HepG2 (cell line): ENCODE measurements around the gene TFEB. TPM values are rescaled to one million over a fixed set of nuclear protein-coding genes. Genes with fewer than 3 reads are reported as not detected.

Experiments used
- AKAP8 ChIP-seq: sonication (generic); formaldehyde crosslinking; IDR thresholded peaks from 2 replicates; pipeline ENCODE4 v1.5.1; 2020; ENCODE audit warnings: mild to moderate bottlenecking, missing genetic modification reagents
- ARNTL ChIP-seq: sonication (generic); formaldehyde crosslinking; IDR thresholded peaks from 2 replicates; pipeline ENCODE4 v1.4.0; 2020; ENCODE audit warnings: mild to moderate bottlenecking, missing genetic modification reagents
- GTF3A ChIP-seq: sonication (generic); formaldehyde crosslinking; conservative IDR thresholded peaks from 2 replicates; pipeline ENCODE4 v1.4.0; 2020; ENCODE audit warnings: mild to moderate bottlenecking, missing genetic modification reagents
- HCFC1 ChIP-seq: fragments of 150-350 bp; IDR thresholded peaks from 2 replicates; pipeline ENCODE4 v1.6.1; 2014; ENCODE audit warnings: low read depth, low read length
- HES4 ChIP-seq: sonication (generic); formaldehyde crosslinking; IDR thresholded peaks from 2 replicates; pipeline ENCODE4 v1.9.0; 2021; ENCODE audit warnings: mild to moderate bottlenecking, missing genetic modification reagents, borderline replicate concordance
- HMG20B ChIP-seq: conservative IDR thresholded peaks from 2 replicates; pipeline ENCODE4 v1.6.1; 2016; ENCODE audit warnings: missing genetic modification reagents, missing compliant biosample characterization
- HMGXB4 ChIP-seq, 2 experiments: sonication (generic) in 1 of 2; formaldehyde crosslinking in 1 of 2; IDR thresholded peaks; 2 replicates each; pipeline versions ENCODE4 v1.4.0 to v1.6.1; 2018 to 2020; ENCODE audit warnings: missing genetic modification reagents in 2 of 2, borderline replicate concordance in 1 of 2, low read depth in 1 of 2, mild to moderate bottlenecking in 1 of 2, missing biosample characterization in 1 of 2
- KAT2B ChIP-seq: fragments of 150-350 bp; IDR thresholded peaks from 2 replicates; pipeline ENCODE4 v1.6.1; 2014; ENCODE audit warnings: low read depth, low read length, borderline replicate concordance
- NCOA2 ChIP-seq: sonication (generic); formaldehyde crosslinking; IDR thresholded peaks from 2 replicates; pipeline ENCODE4 v1.8.0; 2022; ENCODE audit warnings: inconsistent platforms
- NFE2 ChIP-seq: sonication (generic); formaldehyde crosslinking; IDR thresholded peaks from 2 replicates; pipeline ENCODE4 v1.4.0; 2020; ENCODE audit warnings: missing genetic modification reagents
- NR2C2 ChIP-seq: sonication (generic); formaldehyde crosslinking; IDR thresholded peaks from 2 replicates; pipeline ENCODE4 v1.4.0; 2020; ENCODE audit warnings: missing genetic modification reagents, mild to moderate bottlenecking, moderate library complexity, borderline replicate concordance
- PAX8 ChIP-seq: sonication (generic); formaldehyde crosslinking; IDR thresholded peaks from 2 replicates; pipeline ENCODE4 v1.8.0; 2022; ENCODE audit warnings: mild to moderate bottlenecking, missing genetic modification reagents, borderline replicate concordance
- POLR2A ChIP-seq, 2 experiments: IDR thresholded peaks; 2 replicates each; pipeline ENCODE4 v1.6.1; 2011; ENCODE audit warnings: low read depth in 2 of 2, low read length in 2 of 2, mild to moderate bottlenecking in 1 of 2, moderate library complexity in 1 of 2; ENCODE audit not compliant: insufficient read depth in 1 of 2
- SMARCE1 ChIP-seq: fragments of 450-650 bp; IDR thresholded peaks from 2 replicates; pipeline ENCODE4 v1.6.1; 2017; ENCODE audit warnings: borderline replicate concordance
- SMC3 ChIP-seq: IDR thresholded peaks from 2 replicates; pipeline ENCODE4 v1.6.1; 2011; ENCODE audit warnings: low read length, improper control_type of control experiment
- STAT5B ChIP-seq: sonication (generic); formaldehyde crosslinking; IDR thresholded peaks from 2 replicates; pipeline ENCODE4 v1.4.0; 2020; ENCODE audit warnings: missing genetic modification reagents
- TBL1XR1 ChIP-seq: fragments of 150-350 bp; IDR thresholded peaks from 2 replicates; pipeline ENCODE4 v1.6.1; 2014; ENCODE audit warnings: borderline replicate concordance, low read length; ENCODE audit not compliant: partially characterized antibody
- TERF1 ChIP-seq: sonication (generic); formaldehyde crosslinking; IDR thresholded peaks from 2 replicates; pipeline ENCODE4 v1.8.0; 2022; ENCODE audit warnings: mild to moderate bottlenecking, missing genetic modification reagents, moderate library complexity
- ZBTB20 ChIP-seq: sonication (generic); formaldehyde crosslinking; IDR thresholded peaks from 2 replicates; pipeline ENCODE4 v1.8.1; 2023; ENCODE audit warnings: missing genetic modification reagents, low read depth, mild to moderate bottlenecking, borderline replicate concordance
- ZBTB7B ChIP-seq: sonication (generic); formaldehyde crosslinking; IDR thresholded peaks from 2 replicates; pipeline ENCODE4 v1.4.0; 2020; ENCODE audit warnings: missing genetic modification reagents
- ZNF10 ChIP-seq: sonication (generic); formaldehyde crosslinking; IDR thresholded peaks from 2 replicates; pipeline ENCODE4 v1.4.0; 2020; ENCODE audit warnings: mild to moderate bottlenecking, low read depth, missing genetic modification reagents, borderline replicate concordance
- ZNF317 ChIP-seq: sonication (generic); formaldehyde crosslinking; IDR thresholded peaks from 2 replicates; pipeline ENCODE4 v1.5.0; 2020; ENCODE audit warnings: mild to moderate bottlenecking, missing genetic modification reagents
- ZNF44 ChIP-seq: sonication (generic); formaldehyde crosslinking; IDR thresholded peaks from 2 replicates; pipeline ENCODE4 v1.5.1; 2020; ENCODE audit warnings: mild to moderate bottlenecking, missing genetic modification reagents
- ZZZ3 ChIP-seq: sonication (generic); formaldehyde crosslinking; IDR thresholded peaks from 2 replicates; pipeline ENCODE4 v1.4.0; 2020; ENCODE audit warnings: missing genetic modification reagents, mild to moderate bottlenecking, borderline replicate concordance
- polyA plus RNA-seq, 8 experiments: library from polyadenylated mRNA; depleted of rRNA in 3 of 8; stranded (reverse) in 7 of 8; unstranded in 1 of 8; fragments of >200 nt; fragmentation: Illumina TruSeq in 4 of 8; extraction: Trizol in 4 of 8; gene quantifications; 2 replicates each; pipeline versions ENCODE4 v1.2.1 to v1.2.3, GENCODE V29; 2011 to 2016; ENCODE audit warnings: low read depth in 4 of 8, missing spikeins in 1 of 8, mixed read lengths in 1 of 8; ENCODE audit not compliant: insufficient read depth in 1 of 8
- total RNA-seq, 5 experiments: library from RNA; depleted of rRNA; stranded (reverse); fragments of >200 nt; fragmentation: Illumina TruSeq; extraction: Trizol; gene quantifications; 2 replicates each; pipeline ENCODE4 v1.2.3, GENCODE V29; 2016; ENCODE audit warnings: low read depth in 1 of 5
- TF ChIP-seq, protein P1 (sequence below): sonication (generic); formaldehyde crosslinking; IDR thresholded peaks from 2 replicates; pipeline ENCODE4 v1.4.0; 2020; ENCODE audit warnings: missing genetic modification reagents, borderline replicate concordance

Gene TFEB
- total and polyA plus RNA-seq, 2 of the 13 experiments (the other 11 are each of a cell fraction or from before 2014, with no cell fraction given): 13.3 to 18.7 TPM

DNA sequence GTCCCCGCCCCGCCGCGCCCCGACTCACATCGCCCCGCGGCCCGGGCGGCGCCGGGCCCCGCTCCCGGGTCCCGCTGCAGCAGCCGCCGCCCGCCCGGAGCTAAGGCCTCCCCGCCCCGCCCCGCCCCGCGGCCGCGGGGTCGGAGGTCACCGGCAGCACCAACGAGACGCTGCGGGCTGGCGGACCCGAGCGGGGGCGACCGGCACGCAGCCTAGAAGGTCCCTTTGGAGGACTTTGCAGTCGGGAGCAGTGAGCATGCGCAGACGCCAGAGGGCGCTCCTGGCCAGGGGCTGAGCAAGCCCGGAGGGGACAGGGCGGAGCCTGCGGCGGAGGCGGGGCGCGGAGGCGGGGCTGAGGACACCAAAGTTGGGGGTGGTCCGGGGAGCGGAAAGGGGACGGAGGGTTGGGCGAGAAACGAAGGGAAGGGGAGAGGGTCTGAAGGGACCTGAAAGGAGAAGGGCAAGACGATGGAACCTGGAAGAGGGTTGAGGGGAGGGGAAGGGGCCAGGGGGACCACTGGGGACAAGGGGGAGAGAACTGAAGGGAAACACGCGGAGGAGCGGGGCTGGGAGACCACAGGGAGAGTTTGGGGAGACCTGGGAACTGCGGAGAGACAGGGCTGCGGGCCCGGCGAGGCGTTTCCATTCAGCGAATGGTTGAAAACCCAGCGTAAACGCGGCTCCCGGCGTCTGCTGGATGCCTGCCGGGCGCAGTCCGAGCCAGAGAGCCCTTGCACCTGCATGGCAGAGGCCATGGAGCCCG is 44.6 kb upstream of the TFEB start, which contains the start of gene FRS3 (continued):
- TF ChIP-seq ZBTB20 (CRISPR knock-in tag) (peak; percentile 84), ZBTB7B (CRISPR knock-in tag) (peak; percentile 22; the same call in 1 of the 2 replicates), ZZZ3 (CRISPR knock-in tag) (peak; percentile 90), HCFC1 (peak; percentile 75), NCOA2 (CRISPR knock-in tag) (peak; percentile 56; the same call in 1 of the 2 replicates), ZNF317 (CRISPR knock-in tag) (no peak), STAT5B (0 out of 2 replicates have a peak, but pooled peaks have one; percentile 63), NR2C2 (CRISPR knock-in tag) (peak; percentile 99), ZNF10 (CRISPR knock-in tag) (no peak), SMARCE1 (no peak), AKAP8 (CRISPR knock-in tag) (peak; percentile 80), PAX8 (CRISPR knock-in tag) (0 out of 2 replicates have a peak, but pooled peaks have one; percentile 41), TBL1XR1 (peak; percentile 61), GTF3A (CRISPR knock-in tag) (peak; percentile 92), POLR2A (IDR thresholded peaks at IDR 0.05; ENCODE audit: insufficient read depth in 1 of 2, low read depth in 2 of 2, low read length in 2 of 2) (no peak), NFE2 (CRISPR knock-in tag) (no peak), HES4 (CRISPR knock-in tag) (no peak), ARNTL (CRISPR knock-in tag) (peak; percentile 70; the same call in 1 of the 2 replicates), SMC3 (peak; percentile 78; the same call in 1 of the 2 replicates), HMG20B (CRISPR knock-in tag) (peak; percentile 65; the same call in 1 of the 2 replicates), KAT2B (no peak), HMGXB4 (CRISPR knock-in tag; IDR thresholded peaks at IDR 0.05; ENCODE audit: borderline replicate concordance in 1 of 2, low read depth in 1 of 2) (peak; percentile 99), ZNF44 (CRISPR knock-in tag) (no peak), TERF1 (CRISPR knock-in tag) (no peak)
- TF ChIP-seq, protein P1, sequence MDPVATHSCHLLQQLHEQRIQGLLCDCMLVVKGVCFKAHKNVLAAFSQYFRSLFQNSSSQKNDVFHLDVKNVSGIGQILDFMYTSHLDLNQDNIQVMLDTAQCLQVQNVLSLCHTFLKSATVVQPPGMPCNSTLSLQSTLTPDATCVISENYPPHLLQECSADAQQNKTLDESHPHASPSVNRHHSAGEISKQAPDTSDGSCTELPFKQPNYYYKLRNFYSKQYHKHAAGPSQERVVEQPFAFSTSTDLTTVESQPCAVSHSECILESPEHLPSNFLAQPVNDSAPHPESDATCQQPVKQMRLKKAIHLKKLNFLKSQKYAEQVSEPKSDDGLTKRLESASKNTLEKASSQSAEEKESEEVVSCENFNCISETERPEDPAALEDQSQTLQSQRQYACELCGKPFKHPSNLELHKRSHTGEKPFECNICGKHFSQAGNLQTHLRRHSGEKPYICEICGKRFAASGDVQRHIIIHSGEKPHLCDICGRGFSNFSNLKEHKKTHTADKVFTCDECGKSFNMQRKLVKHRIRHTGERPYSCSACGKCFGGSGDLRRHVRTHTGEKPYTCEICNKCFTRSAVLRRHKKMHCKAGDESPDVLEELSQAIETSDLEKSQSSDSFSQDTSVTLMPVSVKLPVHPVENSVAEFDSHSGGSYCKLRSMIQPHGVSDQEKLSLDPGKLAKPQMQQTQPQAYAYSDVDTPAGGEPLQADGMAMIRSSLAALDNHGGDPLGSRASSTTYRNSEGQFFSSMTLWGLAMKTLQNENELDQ (CRISPR knock-in tag): no peak
